NCI-H2107 treated with DMSO at 0.1 percent for 48 hours (cell line): Measurements from ENCODE around the gene C4B.
"Not testable (repeated sequence)": the region's sequence is repeated elsewhere in the genome, so short reads cannot be mapped to it uniquely, and the experiment has no call there.

Experiments
- DNase-seq: peaks from one replicate; lab custom pipeline; 2025; ENCODE audit not compliant: unreplicated experiment; lab: John Stamatoyannopoulos, UW

Gene C4B

DNA sequence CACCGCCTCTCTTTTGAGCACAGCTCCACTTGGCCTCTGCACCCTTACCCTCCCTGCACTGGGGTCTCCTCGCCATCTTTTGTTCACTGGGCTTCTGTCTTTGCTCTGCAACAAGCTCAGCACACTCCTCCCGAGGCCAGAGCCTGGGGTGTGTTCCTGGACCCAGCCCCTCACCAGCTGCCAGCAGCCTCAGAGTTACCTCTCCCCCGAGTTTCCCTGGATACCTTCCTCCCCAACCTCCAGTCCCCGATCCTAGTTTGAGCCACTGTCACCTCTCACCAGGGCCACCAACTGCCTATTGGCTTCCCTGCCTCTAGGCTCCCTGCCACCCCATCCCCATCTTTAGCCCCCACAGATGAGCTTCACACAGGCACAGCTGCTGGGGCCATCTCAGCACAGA lies 36.0 kb downstream of the C4B start:
- no peak for DNase-seq

DNA sequence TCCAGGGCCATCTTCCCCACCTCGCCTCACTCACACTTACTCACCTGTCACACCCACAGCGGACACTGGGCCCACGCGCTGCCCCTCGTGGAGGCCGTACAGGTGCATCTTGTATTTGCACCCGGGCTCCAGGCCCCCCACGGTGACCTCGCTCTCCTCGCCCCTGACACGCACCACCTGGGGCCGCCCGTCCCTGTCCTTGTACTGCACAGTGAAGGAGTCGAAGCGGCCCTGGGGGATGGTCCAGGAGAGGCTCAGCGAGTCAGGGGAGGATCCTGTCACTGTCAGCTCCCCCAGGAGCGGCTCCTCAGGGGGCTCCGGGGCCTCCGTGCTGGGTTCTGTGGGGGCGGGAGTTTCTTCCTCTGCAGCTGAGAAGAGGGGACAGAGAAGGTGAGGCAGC lies 38.0 kb downstream of the C4B start:
- not testable (repeated sequence) for DNase-seq

- not testable (repeated sequence) for DNase-seq
Observed at GRCh38 chr6:32053314-32053713, 38.7 kb downstream of the C4B start.

- not testable (repeated sequence) for DNase-seq
Observed at GRCh38 chr6:32055756-32056155, 41.2 kb downstream of the C4B start.

DNA sequence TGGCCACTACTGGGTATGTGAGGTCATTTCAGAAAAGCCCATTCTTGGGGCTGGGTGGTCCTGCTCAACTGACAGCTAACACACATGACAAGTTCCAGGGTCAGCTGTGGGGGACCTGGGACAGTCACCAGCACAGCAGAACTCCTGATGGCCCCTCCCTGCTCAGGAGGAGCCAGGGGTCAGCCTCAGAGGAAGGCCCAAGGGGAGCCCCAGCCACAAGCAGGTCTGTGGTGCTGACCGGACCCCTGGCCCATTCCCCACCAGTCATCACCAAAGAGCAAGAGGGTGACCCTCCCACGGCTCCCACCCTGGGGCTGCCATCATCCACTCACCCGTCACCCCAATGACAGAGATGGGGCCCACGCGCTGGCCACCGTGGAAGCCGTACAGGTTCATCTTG lies 41.7 kb downstream of the C4B start:
- DNase-seq = no peak

DNA sequence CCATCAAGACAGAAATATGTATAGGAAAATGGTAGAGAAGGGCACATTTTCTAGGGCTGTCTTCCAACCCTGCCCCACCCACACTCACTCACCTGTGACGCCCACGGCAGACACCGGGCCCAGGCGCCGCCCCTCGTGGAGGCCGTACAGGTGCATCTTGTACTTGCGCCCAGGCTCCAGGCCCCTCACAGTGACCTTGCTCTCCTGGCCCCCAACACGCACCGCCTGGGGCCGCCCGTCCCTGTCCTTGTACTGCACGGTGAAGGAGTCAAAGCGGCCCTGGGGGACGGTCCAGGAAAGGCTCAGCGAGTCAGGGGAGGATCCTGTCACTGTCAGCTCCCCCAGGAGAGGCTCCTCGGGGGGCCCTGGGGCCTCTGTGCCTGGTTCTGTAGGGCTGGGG lies 43.4 kb downstream of the C4B start:
- no peak for DNase-seq

GRCh38 chr6:32058511-32058963 lies 43.9 kb downstream of the C4B start:
- DNase-seq = no peak

DNA sequence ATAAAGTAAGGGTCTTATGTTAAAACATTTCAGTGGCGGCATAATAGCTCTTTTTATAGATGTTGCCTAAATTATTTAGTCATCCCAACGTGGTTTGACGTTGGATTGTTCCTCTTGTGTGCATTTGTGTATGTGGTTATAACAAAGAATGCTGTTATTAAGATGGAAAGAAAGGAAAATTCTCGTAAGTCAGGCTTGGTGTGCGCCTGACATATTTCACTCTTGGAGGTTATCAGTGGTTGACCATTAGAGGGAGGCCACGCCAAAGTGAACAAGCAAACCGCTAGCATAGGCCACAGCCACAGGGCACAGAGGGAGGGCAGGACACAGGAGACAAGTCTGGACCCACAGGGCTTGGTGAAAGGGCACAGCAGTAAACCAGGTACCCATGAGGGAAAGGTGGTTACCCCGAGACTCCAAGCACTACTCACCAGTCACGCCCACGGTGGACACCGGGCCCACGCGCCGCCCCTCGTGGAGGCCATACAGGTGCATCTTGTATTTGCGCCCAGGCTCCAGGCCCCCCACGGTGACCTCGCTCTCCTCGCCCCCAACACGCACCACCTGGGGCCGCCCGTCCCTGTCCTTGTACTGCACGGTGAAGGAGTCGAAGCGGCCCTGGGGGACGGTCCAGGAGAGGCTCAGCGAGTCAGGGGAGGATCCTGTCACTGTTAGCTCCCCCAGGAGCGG lies 46.5 kb downstream of the C4B start:
- DNase-seq = no peak

GRCh38 chr6:32064706-32065105 lies 50.1 kb downstream of the C4B start:
- no peak for DNase-seq

GRCh38 chr6:32067521-32067920 lies 52.9 kb downstream of the C4B start:
- not testable (repeated sequence) for DNase-seq

GRCh38 chr6:32068315-32068714 lies 53.7 kb downstream of the C4B start:
- DNase-seq = not testable (repeated sequence)

GRCh38 chr6:32068867-32069266 lies 54.3 kb downstream of the C4B start:
- no peak for DNase-seq

GRCh38 chr6:32069460-32069859 lies 54.9 kb downstream of the C4B start:
- no peak for DNase-seq

GRCh38 chr6:32069878-32070515 lies 55.4 kb downstream of the C4B start:
- DNase-seq = no peak

DNA sequence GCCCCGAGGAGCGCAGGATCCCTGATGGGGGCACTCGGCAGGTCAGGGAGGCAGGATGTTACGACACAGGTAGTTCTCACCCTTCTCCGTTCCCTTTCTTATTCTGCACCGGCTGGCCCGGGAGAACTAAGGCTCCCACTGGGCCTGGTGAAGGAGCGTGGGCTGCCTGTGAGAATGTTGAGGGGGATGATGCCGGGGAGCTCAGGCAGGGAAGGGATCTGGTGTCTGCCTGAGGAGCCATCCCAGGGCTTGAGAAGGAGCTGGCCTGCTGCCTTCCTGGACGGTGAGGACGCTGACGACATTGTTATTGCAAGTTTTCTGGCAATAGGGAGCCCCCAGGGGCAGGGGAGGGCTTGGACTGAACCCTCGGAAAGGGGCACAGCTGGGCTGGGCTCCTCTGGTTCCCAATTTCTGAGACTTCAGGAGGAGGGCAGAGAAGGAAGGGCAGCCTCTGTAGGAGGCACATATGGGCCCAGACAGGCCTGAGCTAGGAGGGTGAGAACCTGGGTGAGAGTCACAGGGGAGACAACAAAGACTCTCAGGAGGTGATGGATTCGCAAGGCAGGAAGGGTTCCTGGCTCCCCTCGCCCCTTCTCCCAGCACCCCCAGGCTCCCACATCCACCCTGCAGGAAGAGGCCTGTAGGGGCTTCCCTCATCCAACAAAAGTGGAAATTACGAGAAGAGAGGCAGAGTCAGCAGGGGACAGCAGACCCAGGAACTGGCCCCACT lies 56.4 kb downstream of the C4B start:
- no peak for DNase-seq

GRCh38 chr6:32073101-32073500 lies 58.5 kb downstream of the C4B start:
- DNase-seq = no peak

DNA sequence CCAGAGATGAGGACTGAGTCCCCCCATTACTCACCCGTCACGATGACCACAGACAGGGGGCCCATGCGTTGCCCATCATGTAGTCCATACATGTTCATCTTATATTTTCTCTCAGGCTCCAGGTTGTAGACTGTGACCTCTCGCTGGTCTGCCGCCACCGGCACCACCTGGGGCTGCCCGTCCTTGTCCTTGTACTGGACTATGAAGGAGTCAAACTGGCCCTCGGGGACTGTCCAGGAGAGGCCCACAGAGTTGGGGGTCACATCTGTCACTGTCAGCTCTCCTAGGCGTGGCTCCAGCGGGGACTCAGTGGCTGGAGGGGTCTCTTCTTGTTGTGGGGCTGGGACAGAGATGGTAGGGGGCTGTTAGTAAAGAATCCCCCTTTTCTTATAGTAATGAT lies 59.0 kb downstream of the C4B start:
- no peak for DNase-seq

- no peak for DNase-seq
Observed at GRCh38 chr6:32074996-32075532, 60.5 kb downstream of the C4B start.

- no peak for DNase-seq
Observed at GRCh38 chr6:32075781-32076180, 61.2 kb downstream of the C4B start.

GRCh38 chr6:32076321-32076809 lies 61.8 kb downstream of the C4B start:
- no peak for DNase-seq

- DNase-seq = no peak
Observed at GRCh38 chr6:32079566-32080290, 65.1 kb downstream of the C4B start.
